Activated T-helper 2 cell treated with anti-CD3 and anti-CD28 coated beads, Interferon-gamma antibody, Interleukin-2, Interleukin-4, amounts not matched to agents 10 μg/mL and 5 μg/mL and 100 μg/mL, durations not matched to agents 14 hours and 24 hours and 36 hours (primary cell): Measurements from ENCODE around the gene CACNA1D. TPM values are rescaled to one million over a fixed set of nuclear protein-coding genes. Genes with fewer than 3 reads are reported as not detected.
A peak's percentile ranks its signal among the peaks of the same experiment; 100 is the strongest.

Source experiments
- DNase-seq: peaks from one replicate; pipeline ENCODE4 v3.0.0; 2021; ENCODE audit warnings: low spot score
- H3K27ac Mint-ChIP-seq: one replicate; pipeline ENCODE4 v1.8.0; 2021; ENCODE audit warnings: mixed read lengths
- H3K27me3 Mint-ChIP-seq: one replicate; pipeline ENCODE4 v1.8.0; 2021; ENCODE audit warnings: low read depth, mixed read lengths
- H3K36me3 Mint-ChIP-seq: one replicate; pipeline ENCODE4 v1.8.0; 2021; ENCODE audit warnings: low read depth, mixed read lengths
- H3K4me1 Mint-ChIP-seq: one replicate; pipeline ENCODE4 v1.8.0; 2021; ENCODE audit warnings: low read depth, mixed read lengths
- H3K4me3 Mint-ChIP-seq: one replicate; pipeline ENCODE4 v1.8.0; 2021; ENCODE audit warnings: low read depth, mild to moderate bottlenecking, moderate library complexity, mixed read lengths
- H3K9me3 Mint-ChIP-seq: one replicate; pipeline ENCODE4 v1.8.0; 2021; ENCODE audit warnings: mixed read lengths
- intact Hi-C: fragments of 100-400 bp; cut with micrococcal nuclease; formaldehyde crosslinking; loops from one replicate; pipeline ENCODE4 v1.15.1; 2023
- total RNA-seq: library from RNA; stranded (reverse); gene quantifications from 2 replicates; pipeline ENCODE4 v1.2.3, GENCODE V29; 2022

The CACNA1D gene
- total RNA-seq, 1 donor from 2014 or later: 9.3 TPM

DNA sequence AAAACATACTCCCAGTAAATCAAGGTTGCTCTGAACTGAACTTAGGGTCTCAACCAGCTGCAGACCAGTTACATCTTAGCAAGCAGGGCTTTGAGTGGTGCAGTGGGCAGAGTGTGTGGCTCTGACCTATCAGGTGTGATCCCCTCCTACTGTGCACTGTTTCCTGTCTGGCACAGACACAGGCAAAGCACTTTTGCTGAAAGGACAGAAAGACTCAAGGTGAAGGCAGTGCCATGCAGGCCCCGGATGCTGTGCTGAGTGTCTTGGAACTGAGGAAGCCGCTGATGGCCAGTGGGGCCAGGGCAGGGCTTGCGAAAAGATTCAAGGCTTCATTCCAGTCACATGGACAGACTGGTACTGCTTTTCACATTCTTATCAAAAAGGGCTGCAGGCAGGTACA lies 85.2 kb downstream of the CACNA1D start:
- intact Hi-C loops: no loop called here
- DNase-seq: no peak
- no peak overlapping the region for H3K27ac Mint-ChIP-seq

DNA sequence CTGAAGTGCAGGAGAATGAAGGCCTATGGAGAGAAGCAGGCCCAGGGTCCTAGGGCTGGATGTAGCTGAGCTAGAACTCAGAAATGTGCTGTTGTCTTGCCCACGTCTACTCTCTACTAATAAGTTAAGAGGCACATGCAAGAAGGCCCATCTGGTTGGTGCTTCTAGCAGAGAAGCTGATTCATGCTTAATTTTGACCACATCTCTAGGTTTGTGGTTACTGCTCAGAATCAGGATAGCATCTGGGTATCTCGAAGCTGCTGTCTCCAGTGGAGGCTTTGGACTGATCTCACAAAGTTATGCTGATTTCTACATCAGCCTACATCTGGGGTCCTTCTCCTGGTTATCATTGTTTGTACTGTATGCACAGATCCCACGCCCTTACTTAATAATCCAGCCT lies 87.3 kb downstream of the CACNA1D start:
- no peaks in the 10 kb centered on the region for H3K9me3 Mint-ChIP-seq
- peaks cover 23% of the 10 kb centered on the region for H3K4me1 Mint-ChIP-seq
- intact Hi-C loops: loop anchor here (1.0 kb wide), 1 partner anchor 26 kb away; no protein-coding TSS in a partner anchor
- peaks cover 26% of the 10 kb centered on the region for H3K27me3 Mint-ChIP-seq
- no peak overlapping the region for H3K4me3 Mint-ChIP-seq
- H3K36me3 Mint-ChIP-seq: no peaks in the 10 kb centered on the region
- DNase-seq: no peak
- peak overlapping the region; percentile 5 for H3K27ac Mint-ChIP-seq

More for the DNA sequence above, 85.2 kb downstream of the CACNA1D start:
- Mint-ChIP-seq H3K4me3 (no peak overlapping the region), H3K4me1 (peaks cover 23% of the 10 kb centered on the region), H3K27me3 (peaks cover 25% of the 10 kb centered on the region), H3K36me3 (no peaks in the 10 kb centered on the region), H3K9me3 (no peaks in the 10 kb centered on the region)

DNA sequence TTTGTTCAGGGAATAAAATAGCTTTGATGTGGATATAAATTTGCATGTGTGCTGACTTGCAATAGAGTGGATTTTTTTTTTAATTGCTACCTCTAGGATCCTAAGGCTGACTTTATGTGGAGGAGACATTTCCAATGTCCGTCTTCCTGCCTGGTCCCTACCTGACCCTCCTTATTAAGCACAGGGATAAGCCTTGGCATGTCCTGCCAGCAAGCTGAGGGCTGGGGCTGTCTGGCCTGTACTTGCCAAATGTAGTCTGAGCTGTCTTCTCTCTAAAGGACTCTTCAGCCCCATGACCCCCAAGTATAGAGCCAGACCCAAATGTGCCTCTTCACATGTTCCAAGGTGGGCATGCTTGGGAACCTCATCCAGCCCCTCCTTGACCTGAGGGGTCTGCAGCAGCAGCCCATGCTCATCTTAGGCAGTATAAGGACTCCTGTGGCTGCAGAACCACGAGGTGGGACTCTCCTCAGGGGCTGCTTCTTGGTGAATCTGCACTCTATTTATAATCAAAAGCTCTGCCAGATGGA lies 88.8 kb downstream of the CACNA1D start:
- no peaks in the 10 kb centered on the region for H3K9me3 Mint-ChIP-seq
- DNase-seq: no peak
- H3K27ac Mint-ChIP-seq: no peak overlapping the region
- H3K27me3 Mint-ChIP-seq: peaks cover 30% of the 10 kb centered on the region
- peaks cover 23% of the 10 kb centered on the region for H3K4me1 Mint-ChIP-seq
- H3K4me3 Mint-ChIP-seq: no peak overlapping the region
- no peaks in the 10 kb centered on the region for H3K36me3 Mint-ChIP-seq
- intact Hi-C loops: no loop called here

DNA sequence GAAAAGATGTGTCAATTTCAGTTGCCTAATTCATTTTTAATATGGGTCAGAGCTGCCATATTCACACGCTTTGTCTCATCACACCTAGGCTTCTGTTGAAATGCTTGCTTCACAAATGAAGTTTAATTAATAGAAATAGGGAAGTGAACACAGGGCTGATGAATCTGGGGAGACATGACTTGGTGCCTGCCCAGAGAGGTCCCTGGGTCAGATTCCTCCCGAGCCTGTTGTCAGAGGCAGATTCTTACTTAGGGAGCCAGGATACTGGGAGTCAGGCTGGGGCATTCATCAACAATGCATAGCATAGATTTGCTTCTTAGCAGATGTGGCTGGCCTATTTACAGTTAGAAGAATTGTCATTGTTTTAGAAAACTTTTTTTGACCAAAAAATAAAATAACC lies 90.6 kb downstream of the CACNA1D start:
- DNase-seq: no peak
- H3K36me3 Mint-ChIP-seq: no peaks in the 10 kb centered on the region
- H3K27me3 Mint-ChIP-seq: peaks cover 36% of the 10 kb centered on the region
- no peaks in the 10 kb centered on the region for H3K9me3 Mint-ChIP-seq
- no peak overlapping the region for H3K27ac Mint-ChIP-seq
- intact Hi-C loops: no loop called here
- peaks cover 22% of the 10 kb centered on the region for H3K4me1 Mint-ChIP-seq
- H3K4me3 Mint-ChIP-seq: no peak overlapping the region

DNA sequence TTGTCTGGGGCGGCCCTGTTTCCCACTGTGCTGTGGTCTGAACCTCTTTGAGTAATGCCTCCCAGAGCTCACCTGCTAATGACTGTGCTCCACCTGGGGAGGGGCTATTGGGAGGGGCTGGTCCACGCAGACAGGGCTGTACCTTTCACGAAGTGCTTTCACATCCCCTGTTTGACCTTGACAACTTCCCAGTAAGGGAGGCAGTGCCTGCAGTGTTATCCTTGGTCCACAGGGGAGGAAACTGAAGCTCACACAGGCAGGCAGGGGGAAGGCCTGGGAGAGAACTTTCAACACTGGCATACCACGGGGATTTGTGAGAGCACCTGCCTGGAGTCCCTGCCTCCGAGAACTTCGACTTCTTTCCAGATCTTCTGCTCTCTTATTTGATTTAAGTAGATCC lies 91.2 kb downstream of the CACNA1D start:
- intact Hi-C loops: no loop called here
- no peak overlapping the region for H3K4me3 Mint-ChIP-seq
- peaks cover 17% of the 10 kb centered on the region for H3K4me1 Mint-ChIP-seq
- H3K36me3 Mint-ChIP-seq: no peaks in the 10 kb centered on the region
- no peak for DNase-seq
- H3K27ac Mint-ChIP-seq: no peak overlapping the region
- no peaks in the 10 kb centered on the region for H3K9me3 Mint-ChIP-seq
- H3K27me3 Mint-ChIP-seq: peaks cover 36% of the 10 kb centered on the region

DNA sequence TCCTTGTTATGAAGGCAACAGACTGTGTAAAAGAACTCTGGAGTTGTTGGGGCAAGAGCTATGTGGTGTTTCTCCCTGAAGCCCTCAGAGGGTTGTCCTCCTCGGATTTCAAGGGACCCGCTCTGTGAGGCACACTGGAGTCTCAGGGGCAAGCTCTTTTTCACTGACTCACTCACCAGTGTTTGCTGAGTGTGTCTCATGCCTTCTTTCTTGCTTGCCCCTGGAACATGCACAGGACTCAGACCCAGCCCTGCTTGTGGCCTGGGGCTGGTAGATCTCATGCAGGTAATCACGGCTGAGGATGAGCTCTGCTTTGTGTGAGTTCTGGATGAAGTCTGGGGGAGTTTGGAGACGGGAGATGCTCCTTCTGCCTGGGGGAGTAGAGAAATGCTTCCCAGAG lies 93.7 kb downstream of the CACNA1D start:
- H3K4me3 Mint-ChIP-seq: no peak overlapping the region
- H3K27ac Mint-ChIP-seq: no peak overlapping the region
- no peaks in the 10 kb centered on the region for H3K9me3 Mint-ChIP-seq
- intact Hi-C loops: no loop called here
- H3K27me3 Mint-ChIP-seq: peaks cover 37% of the 10 kb centered on the region
- no peak for DNase-seq
- no peaks in the 10 kb centered on the region for H3K36me3 Mint-ChIP-seq
- no peaks in the 10 kb centered on the region for H3K4me1 Mint-ChIP-seq

DNA sequence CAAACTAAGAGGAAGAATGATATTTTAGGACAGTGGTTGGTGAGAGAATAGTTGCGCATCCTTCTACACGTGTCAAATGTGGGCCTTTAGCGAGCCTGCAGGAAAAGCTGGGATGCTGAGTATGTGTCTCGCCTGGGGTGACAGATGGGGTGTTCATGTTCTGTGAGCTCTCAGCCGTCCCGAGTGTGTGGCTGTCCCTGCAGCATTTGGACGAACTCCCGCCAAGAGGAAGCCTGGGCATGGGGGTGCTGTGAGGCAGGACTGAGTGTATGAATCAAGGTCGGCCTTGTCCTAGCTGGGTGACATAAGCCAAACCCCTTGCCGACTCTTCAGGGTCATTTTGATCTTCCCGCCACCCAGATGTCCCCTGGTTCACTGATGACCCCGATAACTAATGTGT lies 94.8 kb downstream of the CACNA1D start:
- Mint-ChIP-seq H3K4me3 (no peak overlapping the region), H3K9me3 (no peaks in the 10 kb centered on the region), H3K27me3 (peaks cover 33% of the 10 kb centered on the region), H3K27ac (no peak overlapping the region), H3K4me1 (no peaks in the 10 kb centered on the region), H3K36me3 (no peaks in the 10 kb centered on the region)
- intact Hi-C loops: no loop called here
- no peak for DNase-seq

DNA sequence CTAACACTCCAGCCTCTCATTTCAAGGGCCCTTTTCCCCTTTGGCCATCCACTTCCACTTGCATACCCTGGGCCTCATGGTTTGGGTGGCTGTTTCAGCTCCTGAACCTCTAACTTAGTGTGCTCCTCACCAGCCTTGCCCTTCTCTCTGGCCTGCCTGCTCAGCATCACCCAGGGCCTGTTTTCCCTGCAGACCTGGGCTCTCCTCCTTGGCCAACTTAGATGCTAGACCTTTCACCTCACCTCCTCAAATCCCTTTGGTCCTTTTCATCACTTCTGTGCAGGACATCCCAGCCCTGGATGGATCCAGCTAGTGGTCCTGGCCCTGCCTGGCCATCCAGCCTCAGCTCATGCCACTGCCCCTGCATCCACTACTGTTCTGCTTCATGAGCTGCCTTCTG lies 95.4 kb downstream of the CACNA1D start:
- intact Hi-C loops: no loop called here
- Mint-ChIP-seq H3K4me1 (no peaks in the 10 kb centered on the region), H3K9me3 (no peaks in the 10 kb centered on the region), H3K36me3 (no peaks in the 10 kb centered on the region), H3K27ac (no peak overlapping the region), H3K4me3 (no peak overlapping the region), H3K27me3 (peaks cover 29% of the 10 kb centered on the region)
- DNase-seq: no peak

DNA sequence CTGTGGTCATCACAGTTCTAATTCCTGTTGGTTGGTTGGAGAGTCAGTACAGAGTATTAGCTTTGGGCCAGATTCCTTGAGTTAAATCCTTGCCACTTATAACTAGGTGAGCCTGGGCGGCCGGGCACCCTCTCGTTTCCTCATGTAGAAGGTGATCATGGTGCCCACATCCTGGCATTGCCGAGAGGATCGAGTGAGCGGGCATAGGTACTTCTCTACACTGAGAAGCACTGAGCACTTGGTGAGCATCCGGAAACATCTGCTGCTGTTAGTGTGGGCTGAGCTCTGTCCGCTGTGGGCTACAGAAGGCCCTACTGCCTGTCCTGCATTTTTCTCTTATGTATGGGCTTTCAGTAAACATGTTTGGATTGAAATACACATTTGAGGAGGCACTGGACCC lies 96.2 kb downstream of the CACNA1D start:
- H3K27ac Mint-ChIP-seq: no peak overlapping the region
- H3K9me3 Mint-ChIP-seq: no peaks in the 10 kb centered on the region
- H3K27me3 Mint-ChIP-seq: peaks cover 28% of the 10 kb centered on the region
- intact Hi-C loops: no loop called here
- no peak overlapping the region for H3K4me3 Mint-ChIP-seq
- no peaks in the 10 kb centered on the region for H3K36me3 Mint-ChIP-seq
- H3K4me1 Mint-ChIP-seq: no peaks in the 10 kb centered on the region
- no peak for DNase-seq

DNA sequence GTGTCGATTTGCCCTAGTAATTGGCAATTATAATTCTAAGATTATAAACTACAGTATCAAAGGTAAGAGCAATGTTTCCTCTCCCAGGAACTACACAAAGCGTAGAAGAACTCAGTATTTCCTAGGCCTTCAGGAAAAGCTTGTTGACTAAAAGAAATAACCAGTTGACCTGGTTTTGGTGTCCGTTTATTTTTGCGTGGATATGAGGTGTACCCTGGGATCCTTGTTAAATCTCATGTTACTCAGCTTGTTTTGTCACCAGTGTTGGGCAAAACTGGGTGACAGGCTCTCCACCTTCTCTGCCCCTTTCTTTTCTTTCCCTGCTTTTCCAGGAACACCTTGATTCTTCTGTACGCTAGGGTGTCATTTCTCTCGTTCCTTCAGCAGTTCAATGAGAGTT lies 97.2 kb downstream of the CACNA1D start:
- no peak for DNase-seq
- Mint-ChIP-seq H3K4me3 (no peak overlapping the region), H3K36me3 (no peaks in the 10 kb centered on the region), H3K9me3 (no peaks in the 10 kb centered on the region), H3K27ac (no peak overlapping the region), H3K27me3 (peaks cover 27% of the 10 kb centered on the region), H3K4me1 (no peaks in the 10 kb centered on the region)
- intact Hi-C loops: no loop called here

DNA sequence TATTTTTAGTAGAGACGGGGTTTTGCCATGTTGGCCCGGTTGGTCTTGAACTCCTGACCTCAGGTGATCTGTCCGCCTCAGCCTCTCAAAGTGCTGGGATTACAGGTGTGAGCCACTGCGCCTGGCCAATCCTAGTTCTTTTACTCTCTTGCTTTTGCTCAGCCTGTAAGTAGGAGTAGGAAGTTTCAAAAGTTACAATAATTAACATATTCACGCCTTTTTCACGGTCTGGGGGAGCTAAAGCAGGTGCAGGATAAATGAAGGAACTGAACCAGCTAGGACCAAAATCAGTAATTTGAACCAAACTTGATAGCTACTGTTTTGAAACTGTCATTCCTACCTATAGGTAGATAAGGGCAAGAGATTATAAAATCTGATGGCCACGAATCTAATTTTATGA lies 98.5 kb downstream of the CACNA1D start:
- Mint-ChIP-seq H3K4me1 (peaks cover 3% of the 10 kb centered on the region), H3K27ac (no peak overlapping the region), H3K9me3 (no peaks in the 10 kb centered on the region), H3K27me3 (peaks cover 20% of the 10 kb centered on the region), H3K4me3 (no peak overlapping the region), H3K36me3 (no peaks in the 10 kb centered on the region)
- intact Hi-C loops: no loop called here
- no peak for DNase-seq

DNA sequence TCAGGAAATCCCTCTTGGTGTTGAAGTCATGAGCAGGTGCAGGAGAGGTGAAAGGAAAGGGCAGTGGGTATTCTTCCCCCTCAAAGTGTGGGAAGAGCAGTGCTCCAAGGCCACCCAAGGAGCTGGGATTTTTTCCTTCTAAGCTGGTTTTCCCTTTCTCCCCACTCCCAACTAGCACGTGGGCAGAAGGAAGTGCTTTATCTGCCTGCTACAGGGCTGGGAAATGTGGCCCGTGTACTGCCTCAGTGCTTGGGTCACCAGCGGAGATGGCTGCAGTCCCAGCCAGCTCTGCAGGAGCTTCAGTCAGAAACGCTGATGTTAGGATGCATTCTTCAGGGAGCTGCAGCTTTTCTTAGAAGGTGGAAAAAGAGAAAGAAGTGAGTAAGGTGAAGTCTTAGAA lies 99.2 kb downstream of the CACNA1D start:
- no peaks in the 10 kb centered on the region for H3K9me3 Mint-ChIP-seq
- no peak overlapping the region for H3K4me3 Mint-ChIP-seq
- no peak overlapping the region for H3K27ac Mint-ChIP-seq
- intact Hi-C loops: no loop called here
- no peak for DNase-seq
- H3K4me1 Mint-ChIP-seq: peaks cover 4% of the 10 kb centered on the region
- H3K36me3 Mint-ChIP-seq: no peaks in the 10 kb centered on the region
- H3K27me3 Mint-ChIP-seq: peaks cover 18% of the 10 kb centered on the region

DNA sequence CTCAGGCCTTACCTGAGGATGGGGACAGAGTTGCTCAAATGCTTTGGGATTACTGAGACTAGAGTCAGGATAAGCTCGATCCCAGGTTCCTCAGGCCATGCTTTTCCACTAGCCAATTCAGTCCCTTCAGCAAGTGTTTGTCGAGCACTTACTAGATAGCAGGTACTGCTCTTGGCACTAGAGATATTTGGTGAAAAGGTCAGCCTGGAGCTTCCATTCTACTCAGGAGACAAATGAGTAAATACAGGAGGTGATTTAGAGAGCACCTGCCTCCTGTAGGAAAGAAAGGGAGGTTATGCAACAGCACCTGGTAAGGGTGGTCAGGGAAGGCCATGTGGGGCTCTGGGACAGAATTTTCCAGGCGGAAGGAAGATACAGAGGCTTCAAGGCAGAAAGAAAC lies 99.9 kb downstream of the CACNA1D start:
- no peak overlapping the region for H3K4me3 Mint-ChIP-seq
- no peaks in the 10 kb centered on the region for H3K9me3 Mint-ChIP-seq
- H3K27me3 Mint-ChIP-seq: peaks cover 15% of the 10 kb centered on the region
- intact Hi-C loops: no loop called here
- no peak overlapping the region for H3K27ac Mint-ChIP-seq
- no peak for DNase-seq
- no peaks in the 10 kb centered on the region for H3K36me3 Mint-ChIP-seq
- peaks cover 4% of the 10 kb centered on the region for H3K4me1 Mint-ChIP-seq

DNA sequence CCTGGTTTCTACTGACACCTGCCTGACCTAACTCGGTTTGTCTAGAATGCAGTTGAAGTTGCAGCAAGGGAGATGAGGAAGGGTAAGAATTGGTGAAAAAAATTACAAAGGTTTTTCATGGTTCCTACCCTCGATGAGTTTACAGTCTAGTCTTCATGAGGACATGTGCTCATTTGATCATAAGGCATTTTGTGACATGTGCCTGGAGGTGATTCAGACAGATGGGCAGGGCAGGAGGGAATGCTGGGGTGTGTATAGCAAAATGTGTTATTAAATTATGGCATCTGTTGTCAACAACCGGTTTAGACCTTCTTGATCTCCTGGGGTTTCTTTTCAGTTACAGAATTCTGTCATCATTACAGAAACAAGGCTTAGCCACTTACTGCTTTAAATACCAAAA lies 101.2 kb downstream of the CACNA1D start:
- no peaks in the 10 kb centered on the region for H3K36me3 Mint-ChIP-seq
- no peak for DNase-seq
- intact Hi-C loops: no loop called here
- H3K4me3 Mint-ChIP-seq: no peak overlapping the region
- peaks cover 10% of the 10 kb centered on the region for H3K27me3 Mint-ChIP-seq
- no peaks in the 10 kb centered on the region for H3K9me3 Mint-ChIP-seq
- peaks cover 4% of the 10 kb centered on the region for H3K4me1 Mint-ChIP-seq
- H3K27ac Mint-ChIP-seq: no peak overlapping the region
